GM18868 (cell line): ENCODE data around the gene PRRG3.
"Not testable (repeated sequence)": the region's sequence is repeated elsewhere in the genome, so short reads cannot be mapped to it uniquely, and the experiment has no call there.

Experiments used
- ATAC-seq: cut with Tn5 transposase; IDR thresholded peaks from one replicate; pipeline ENCODE4 v1.9.1; 2021; ENCODE audit warnings: mild to moderate bottlenecking, moderate library complexity; ENCODE audit not compliant: unreplicated experiment

Gene PRRG3

DNA sequence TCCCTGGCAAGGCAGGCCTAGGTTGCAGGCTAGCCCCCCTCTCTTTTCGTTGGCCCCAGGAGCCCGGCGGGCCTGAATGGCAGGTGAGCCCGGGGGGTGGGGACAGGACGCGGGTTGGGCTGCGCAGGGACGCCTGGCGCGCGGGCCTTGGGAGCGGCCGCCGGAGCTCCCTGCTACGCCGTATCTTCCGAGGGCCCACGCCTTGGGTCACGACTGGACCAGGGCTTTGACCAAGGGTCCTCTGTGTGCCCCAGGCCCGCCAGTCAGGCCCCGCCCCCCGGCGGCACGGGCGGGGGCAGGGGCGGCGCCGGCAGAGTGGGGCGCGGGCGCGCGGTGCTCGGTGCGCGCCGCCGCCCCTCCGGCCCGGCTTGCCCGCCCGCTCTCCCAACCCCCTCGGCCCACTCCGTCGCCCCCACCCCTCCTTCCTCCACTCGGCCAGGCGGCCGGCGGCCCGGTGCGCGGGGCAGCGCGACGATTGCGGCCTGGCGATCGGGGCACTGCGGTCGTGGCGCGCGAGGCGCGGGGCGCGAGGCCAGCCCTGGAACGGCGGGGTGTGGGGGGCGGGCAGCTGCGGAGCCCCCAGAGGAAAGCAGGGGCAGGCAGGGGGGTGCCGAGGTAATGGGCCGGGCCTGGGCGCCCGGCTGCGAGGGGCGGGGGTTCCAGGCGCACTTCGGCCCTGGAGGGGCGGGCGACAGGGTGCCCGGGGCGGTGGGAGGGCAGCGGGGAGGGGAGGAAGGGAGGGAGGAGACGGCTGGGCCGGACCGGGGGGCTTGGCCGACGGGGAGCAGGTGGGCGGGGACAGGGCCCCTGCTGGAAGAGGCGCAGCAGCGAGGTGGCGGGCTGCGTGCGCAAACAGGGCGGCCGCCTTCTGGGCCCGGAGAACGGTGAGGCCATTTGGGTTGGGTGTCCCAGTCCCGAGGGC lies at the start of gene PRRG3:
TSS of gene PRRG3 (plus strand) at position 798 of the 922 bp plus-strand sequence. CDS start 3,357 bp downstream, outside the sequence.
- ATAC-seq: no peak

DNA sequence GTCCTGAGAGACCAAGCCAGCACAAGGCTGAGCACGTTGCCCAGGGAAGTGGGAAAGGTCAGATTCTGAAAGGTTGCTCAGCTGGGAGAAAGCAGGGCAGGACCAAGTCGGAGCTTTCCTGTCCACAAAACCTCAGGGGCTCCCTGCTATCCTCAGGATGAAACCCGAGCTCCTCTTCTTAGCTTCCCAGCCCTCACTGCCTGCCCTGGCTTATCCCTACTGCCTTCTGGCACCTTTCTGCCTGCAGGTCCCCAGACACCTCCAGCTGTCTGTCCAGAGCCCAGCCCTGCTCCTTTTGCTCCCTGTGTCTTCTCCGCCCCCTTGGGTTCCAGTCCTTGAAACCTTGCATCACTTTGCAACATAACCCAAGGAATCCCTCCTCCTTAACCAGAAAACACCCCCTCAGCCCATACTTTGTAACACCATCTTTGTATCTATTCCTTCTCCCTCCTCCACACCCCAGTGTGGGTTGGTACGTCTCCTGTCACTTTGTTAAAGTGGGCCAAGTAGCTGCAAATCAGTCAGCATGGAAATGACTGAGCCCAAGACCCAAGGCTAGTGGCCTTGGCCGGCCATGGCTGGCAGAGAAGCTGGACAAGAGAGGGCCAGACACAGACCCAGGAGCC lies 20.0 kb upstream of the PRRG3 start:
- no peak for ATAC-seq

DNA sequence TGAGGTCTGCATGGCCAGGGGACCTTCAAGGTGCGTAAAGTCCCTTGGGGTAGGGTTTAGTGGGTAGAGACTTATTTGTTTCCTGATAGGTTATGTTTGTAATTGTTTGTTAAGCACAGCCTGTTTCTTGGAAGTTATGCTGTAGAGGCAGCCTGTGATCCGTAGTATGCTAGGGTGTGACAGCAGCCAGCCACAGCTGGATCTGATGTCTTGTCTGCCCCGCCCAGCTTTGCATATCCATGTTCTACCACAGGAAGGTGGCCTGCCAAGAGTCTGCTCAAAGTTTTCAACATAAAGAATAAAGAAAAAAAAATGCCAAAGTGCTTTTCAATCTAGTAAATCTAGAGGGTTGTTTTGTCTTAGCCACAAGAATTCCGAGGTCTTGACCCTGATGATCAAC lies 19.1 kb upstream of the PRRG3 start:
- ATAC-seq: no peak

DNA sequence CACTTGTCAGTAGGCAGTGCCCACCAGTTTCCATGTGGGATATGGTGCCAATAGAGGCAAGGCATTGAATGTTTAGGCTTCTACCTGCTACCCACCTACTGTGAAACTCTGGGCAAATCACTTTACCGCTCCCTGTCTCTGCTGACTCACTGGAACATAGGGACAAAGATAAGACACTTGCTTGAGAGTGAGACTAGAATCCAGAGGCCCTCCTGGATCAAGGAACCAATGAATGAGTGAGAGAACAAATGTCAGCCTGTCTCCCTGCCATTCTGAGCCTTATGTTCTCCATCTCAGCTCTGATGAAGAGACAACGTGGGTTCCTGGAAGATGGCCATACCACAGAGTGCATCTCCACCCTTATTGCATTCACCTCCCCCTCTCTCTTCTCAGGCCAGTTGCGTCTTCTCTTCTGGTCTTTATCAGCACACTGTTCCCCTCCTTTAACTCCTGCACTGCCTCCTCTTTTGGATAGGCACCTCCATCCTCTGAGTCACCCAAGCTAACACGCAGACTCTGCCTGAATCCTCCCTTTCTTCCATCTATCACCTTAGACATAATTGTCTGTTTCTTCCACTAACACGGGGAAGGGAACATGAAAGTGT lies 15.4 kb upstream of the PRRG3 start:
- ATAC-seq: no peak

DNA sequence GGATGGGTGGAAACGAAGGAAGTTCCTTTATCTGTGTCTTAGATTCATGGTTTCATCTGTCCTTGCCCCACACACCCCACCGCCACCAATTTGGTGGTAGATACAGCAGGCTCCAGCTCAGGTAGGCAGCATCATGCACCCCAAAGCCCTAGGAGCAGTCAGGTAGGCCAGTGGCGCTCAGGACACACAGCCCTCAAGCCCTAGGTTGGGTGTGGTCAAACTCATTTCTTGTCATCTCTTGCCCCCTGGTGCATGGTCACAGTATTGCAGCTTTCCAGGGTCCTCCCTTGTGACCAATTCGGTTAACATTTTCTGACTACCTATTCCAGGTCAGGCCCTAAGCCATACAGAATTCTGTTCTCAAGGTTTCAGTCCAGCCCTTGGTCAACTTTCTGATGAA lies 14.5 kb upstream of the PRRG3 start:
- ATAC-seq: peak; percentile 84

DNA sequence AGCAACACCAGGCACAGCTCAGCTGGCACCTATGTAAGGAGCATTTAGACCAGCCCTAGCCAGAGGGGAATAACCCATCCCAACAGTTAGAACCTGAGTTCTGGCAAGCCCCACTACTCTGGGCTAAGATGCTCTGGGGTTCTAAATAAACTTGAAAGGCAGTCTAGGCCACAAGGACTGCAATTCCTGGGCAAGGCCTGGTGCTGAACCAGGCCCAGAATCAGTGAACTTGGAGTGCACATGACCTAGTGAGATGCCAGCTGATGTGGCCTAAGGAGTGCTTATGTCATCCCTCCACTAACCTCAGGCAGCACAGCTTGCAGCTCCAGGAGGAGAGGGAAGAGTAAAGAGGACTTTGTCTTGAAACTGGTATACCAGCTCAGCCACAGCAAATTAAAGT lies 7.6 kb upstream of the PRRG3 start:
- no peak for ATAC-seq

DNA sequence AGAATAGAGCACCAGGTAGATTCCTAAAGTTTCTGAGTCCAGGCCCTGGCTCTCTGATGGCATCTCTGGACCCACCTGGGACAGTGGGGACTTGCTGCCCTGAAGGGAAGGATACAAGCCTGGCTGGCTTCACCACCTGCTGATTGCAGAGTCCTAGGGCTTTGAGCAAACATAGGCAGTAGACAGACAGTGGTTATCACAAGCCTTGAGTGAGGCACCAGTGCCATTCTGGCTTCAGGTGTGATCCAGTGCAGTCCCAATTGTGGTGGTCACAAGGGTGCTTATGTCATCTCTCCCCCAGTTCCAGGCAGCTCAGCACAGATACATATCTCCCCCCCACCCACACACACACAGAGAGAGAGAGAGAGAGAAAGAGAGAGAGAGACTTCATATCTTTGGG lies 6.6 kb upstream of the PRRG3 start:
- ATAC-seq: no peak

DNA sequence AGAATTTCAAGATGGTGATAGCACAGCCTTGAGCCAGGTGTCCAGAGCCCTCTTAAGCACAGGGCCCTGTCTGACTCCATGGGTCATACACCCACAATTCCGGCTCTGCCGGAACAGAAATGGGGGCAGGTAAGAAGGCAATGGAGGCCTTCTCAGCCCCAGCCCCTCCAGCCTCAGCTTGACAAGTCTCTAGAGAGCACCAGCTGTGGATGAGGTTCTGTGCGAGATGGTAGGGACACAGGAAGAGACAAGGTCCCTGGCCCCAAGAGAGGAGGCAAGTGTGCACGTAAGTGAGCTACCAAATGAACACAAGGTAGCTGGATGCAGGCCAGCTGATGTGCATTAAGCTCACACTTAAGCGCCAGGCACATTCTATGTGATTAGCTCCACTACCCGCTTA lies 2.4 kb upstream of the PRRG3 start:
- ATAC-seq: no peak

DNA sequence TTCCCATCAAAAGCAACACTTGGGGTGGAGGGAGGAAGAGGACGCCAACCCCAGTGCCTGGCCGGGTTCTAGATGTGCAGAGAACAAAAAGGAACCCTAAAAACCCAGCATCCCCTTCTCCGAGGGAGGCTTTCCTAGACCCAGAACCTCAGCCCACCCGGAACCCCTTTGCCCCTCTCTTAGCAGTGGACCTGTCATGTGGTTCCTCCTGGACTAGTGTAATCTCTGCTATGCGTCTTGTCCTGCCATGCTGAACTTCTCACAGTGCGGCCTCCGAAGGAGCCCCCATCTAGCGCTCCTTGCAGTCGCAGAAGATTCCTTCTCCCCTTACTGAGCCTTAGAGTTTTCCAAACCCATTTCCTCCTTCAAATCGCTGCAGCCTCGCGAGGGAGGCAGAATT lies 1.1 kb upstream of the PRRG3 start:
- ATAC-seq: no peak

DNA sequence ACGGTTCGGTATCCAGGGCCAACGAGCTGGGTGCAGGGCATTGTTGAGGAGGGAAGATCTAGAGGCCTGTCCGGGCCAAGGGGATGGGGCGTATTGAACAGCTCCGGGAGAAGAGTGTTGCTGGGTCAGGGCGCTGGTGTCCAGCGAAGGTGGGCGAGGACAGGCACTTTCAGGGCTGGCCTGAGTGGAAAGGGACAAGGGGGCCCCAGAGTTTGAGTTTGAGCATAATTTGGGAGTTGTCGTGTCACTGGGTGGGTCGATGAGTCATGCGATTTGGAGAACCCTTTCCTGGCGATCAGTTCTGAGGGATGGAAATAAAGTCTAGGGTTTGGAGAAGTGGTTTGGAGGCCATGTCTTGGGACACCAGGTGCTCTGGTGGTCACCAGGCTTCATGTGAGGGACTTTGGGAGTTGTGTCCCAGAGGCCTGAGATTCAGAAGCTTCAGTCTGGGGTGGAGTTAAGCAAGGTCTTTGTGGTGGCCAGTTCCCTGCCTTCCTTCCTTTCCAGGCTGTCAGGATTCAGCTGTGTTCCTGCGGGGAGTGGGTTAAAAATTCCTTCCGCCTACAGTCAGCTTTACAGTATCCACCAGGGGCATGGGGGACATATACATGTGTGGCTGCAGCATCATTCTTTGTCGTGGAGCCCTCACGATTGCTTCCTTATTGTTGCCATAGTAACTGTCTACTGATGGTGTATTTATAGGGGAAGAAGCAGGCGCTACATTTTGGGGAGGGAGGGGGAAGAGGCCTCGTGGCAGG lies 504 bp downstream of the PRRG3 start:
- no peak for ATAC-seq

DNA sequence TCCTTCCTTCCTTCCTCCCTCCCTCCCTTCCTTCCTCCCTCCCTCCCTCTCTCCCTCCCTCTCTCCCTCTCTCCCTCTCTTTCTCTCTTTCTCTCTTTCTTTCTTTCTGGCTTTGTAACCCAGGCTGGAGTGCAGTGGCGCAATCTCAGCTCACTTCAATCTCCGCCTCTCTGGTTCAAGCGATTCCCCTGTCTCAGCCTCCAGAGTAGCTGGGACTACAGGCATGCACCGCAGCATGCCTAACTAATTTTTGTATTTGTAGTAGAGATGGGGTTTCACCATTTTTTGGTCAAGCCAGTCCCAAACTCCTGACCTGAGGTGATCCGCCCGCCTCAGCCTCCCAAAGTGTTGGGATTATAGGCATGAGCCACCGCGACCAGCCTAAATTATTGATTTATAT lies 1.8 kb downstream of the PRRG3 start:
- not testable (repeated sequence) for ATAC-seq

DNA sequence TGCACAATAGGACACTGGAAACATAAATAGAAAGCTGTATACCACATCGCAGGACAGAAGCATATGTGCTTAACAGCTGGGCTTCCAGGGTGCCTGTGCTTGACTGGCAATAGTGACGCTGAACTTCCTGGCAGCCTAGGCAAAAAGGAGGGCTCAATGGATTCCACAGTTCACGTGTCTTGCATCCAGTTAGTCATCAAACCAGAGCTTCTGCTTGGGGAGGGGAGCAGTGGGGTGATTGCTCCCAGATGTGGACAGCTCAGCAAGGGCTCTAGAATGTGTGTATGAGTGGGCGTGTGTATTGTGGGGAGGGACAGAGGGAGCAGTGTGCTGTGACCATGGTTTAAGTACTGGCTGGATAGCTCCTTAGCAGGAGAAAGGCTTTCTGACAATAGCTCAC lies 2.3 kb downstream of the PRRG3 start:
- ATAC-seq: no peak

DNA sequence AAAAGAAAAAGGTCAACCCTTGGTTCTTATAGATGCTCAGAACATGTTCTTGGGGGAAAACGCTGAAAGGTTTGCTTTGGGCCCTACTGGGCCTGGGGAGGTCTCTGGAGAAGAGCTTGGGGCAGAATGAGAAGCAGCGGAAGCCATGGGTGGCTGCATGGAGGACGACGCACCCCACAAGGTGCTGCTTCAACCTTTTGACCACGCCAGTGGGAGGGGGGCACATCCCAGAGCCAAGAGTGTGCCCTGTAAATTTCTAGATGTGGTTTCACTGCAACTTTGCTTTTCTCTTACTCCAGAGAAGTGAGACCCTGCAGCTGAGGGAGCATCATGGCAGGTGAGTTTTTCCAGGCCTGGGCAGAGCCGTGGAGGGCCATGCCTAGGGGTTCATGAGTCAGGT lies 3.2 kb downstream of the PRRG3 start:
- no peak for ATAC-seq

DNA sequence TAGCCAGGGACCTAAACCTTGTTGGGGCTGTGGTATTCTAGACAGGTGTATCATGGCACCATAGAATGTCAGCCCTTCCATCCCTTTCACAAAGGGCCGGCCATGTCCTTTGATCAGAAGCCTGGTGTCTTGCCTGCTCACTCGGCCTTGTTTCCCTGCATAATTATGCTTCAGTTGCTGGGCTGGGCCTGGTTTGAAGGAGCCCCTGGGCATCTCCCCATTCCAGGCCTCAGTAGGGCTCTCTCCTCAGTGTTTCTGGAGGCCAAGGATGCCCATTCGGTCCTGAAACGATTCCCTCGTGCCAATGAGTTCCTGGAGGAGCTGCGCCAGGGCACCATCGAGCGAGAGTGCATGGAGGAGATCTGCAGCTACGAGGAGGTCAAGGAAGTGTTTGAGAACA lies 4.5 kb downstream of the PRRG3 start:
- no peak for ATAC-seq

DNA sequence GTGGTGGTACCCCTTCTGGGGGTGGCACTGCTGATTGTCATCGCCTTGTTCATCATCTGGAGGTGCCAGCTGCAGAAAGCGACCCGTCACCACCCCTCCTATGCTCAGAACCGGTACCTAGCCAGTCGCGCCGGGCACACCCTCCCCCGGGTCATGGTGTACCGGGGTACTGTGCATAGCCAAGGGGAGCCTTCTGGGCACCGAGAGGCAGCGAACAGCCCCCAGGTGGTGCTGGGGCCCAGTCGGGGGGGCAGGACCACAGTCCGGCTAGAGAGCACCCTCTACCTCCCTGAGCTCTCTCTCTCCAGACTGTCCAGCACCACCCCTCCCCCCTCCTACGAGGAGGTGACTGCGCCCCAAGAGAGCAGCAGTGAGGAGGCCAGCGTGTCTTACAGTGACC lies 5.3 kb downstream of the PRRG3 start:
- ATAC-seq: no peak

DNA sequence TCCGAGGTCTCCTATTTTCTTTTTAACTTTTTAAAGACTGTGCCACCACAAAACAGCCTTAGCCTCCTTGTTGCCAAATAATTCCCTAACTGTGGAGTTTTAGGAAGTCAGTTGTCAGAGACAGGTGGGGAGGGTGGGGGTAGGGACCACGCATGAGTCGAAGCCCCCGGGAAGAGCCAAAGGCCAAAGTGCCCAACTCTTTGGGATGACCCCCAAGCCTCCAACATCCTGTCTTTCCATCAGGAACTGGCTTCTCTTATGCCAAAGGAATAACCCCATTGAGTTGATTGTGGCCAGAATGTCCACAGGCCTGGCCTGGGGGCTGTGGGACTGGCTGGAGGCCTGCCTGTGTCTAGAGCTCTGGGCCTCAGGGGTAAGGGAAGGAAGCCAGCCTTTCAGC lies 5.8 kb downstream of the PRRG3 start:
- no peak for ATAC-seq

DNA sequence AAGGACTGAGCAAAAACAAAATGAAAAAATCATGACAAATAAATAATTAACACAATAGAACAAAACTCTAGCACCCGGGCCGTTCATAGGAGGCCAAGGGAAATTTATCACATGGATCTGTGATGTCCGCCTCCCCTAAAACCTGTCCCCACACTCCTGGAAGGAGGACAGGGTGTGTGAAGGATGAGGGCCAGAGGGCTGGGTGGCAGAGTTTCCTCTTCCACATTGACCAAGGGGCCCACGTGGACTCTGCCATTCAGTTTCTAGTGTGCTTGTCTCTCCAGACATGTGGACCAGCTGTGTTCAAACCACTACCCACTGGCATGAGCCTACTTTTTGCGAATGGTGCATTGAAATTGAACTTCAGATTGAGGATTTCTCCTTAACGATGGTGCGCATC lies 6.3 kb downstream of the PRRG3 start:
- ATAC-seq: no peak

DNA sequence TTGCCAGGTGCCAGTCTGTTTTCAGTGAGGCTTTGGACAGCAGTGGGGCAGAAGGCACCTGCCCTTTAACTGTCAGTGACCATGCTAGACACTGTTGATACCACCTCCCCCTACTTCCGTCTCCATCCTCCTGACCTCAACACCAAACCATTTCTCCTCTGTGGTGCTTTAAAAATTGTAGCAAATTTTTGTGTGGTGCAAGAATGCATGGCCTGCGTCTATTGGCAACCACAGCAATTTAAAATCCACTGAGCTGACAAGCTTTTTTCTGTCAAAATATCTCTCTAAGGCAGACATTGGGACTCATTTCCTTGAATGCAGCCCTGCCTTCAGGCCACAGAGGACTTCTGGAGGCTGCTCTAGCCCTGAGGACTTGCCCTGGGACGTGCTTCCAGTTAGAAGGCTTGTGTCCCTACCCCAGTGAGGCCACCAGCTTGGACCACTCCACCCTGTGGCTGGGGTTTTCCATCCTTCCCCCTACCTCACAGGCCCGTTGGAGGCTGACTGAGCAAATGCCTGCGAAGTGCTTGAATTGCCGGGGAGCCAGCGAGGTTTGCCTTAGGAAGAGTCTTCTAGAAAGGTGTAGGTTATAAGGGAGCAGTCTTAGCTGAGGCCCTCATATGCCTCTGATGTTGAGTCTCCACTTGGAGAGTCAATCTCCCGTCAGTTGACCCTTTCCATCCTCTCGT lies 6.9 kb downstream of the PRRG3 start:
- ATAC-seq: no peak

DNA sequence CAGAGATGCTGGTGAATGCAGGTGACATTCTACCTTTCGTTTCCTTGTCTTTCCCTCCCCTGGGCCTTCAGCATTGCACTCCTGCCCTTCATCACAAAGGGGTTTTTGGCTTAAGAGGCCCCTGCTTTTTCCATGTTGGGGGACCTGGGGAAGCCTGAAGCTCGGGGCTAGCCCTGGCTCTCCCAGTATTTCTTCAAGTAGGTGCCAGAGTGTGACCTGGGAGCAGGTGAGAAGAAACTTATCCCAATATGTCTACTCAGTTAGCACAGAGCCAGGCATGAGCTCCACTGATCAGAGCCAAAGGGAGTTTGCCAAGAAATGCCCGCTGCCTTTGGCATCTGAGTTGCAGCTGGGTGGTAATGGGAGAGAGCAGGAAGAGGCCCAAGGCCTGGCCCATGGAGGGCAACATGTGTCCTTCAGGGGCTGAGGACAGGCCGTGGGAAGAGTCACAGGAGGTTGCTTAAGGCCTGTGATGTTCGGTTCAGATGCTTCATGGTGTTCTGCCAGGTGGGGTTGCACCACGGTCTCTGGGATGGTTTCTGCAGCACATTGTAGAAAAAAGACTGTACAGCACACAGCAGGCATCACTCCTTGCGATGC lies 7.6 kb downstream of the PRRG3 start:
- ATAC-seq: no peak

DNA sequence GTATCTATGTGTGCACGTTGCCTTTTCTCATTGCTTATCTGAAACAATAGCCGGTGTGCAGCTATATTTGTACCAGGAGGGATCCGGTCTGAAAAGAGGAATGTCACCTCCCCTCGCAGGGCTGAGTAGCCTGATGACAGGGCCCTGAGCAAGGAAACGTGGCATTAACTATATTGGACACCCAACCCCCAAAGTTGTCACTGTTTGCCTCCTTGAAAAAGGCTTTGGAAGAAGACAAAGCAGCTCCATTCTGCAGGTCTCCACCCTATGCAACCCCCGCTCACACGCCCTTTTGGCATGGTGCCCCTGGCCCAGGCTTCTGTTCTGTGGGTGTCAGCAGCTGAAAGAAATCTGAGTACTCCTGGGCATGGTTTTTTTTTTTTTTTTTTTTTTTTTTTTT lies 8.2 kb downstream of the PRRG3 start:
- ATAC-seq: no peak
